ENCODE results near the gene PNCK. TPM values are rescaled to one million over a fixed set of nuclear protein-coding genes. Genes with fewer than 3 reads are reported as not detected.

PNCK gene
- total and polyA plus RNA-seq, 2 of the 13 experiments (the other 11 are each of a cell fraction or from before 2014, with no cell fraction given) = 33.1 TPM; not detected in 1

DNA sequence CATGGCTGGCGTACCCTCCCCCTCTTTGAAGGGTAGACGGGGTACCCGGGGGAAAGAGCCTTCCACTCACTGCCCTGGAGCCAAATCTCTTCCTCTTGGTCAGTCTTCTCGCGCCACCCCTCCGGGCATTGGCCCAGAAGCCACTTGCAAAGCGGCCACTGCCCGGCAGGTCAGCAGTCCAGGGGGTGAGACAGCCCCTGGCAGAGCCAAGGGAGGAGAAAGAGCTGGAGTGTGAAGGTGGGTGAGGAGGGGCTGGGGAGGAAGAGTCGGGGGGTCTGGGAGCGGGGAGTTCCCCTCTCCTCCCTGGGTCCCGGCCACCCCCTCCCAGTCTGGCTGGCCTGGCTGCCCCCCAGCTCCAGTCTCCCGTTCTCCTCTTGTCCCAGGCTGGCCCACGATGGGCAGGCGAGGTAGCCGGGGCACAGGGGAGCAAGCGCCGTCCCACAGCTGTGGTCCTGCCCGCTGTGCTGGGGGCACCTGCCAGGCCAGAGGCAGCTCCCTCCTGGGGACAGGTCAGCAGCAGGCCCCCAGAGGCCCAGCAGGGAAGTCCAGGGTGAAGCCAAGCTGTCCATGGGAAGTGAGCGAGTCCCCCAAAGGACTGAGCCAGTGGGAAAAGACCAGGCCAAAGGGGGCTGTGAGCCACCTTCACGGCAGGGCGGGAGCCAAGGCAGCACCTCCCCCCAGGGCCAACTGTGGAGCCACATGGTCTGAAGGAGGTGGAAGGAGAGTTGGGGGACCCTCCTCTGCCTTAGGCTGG is 48.2 kb downstream of the PNCK start (continued):
- TF ChIP-seq, protein P1, sequence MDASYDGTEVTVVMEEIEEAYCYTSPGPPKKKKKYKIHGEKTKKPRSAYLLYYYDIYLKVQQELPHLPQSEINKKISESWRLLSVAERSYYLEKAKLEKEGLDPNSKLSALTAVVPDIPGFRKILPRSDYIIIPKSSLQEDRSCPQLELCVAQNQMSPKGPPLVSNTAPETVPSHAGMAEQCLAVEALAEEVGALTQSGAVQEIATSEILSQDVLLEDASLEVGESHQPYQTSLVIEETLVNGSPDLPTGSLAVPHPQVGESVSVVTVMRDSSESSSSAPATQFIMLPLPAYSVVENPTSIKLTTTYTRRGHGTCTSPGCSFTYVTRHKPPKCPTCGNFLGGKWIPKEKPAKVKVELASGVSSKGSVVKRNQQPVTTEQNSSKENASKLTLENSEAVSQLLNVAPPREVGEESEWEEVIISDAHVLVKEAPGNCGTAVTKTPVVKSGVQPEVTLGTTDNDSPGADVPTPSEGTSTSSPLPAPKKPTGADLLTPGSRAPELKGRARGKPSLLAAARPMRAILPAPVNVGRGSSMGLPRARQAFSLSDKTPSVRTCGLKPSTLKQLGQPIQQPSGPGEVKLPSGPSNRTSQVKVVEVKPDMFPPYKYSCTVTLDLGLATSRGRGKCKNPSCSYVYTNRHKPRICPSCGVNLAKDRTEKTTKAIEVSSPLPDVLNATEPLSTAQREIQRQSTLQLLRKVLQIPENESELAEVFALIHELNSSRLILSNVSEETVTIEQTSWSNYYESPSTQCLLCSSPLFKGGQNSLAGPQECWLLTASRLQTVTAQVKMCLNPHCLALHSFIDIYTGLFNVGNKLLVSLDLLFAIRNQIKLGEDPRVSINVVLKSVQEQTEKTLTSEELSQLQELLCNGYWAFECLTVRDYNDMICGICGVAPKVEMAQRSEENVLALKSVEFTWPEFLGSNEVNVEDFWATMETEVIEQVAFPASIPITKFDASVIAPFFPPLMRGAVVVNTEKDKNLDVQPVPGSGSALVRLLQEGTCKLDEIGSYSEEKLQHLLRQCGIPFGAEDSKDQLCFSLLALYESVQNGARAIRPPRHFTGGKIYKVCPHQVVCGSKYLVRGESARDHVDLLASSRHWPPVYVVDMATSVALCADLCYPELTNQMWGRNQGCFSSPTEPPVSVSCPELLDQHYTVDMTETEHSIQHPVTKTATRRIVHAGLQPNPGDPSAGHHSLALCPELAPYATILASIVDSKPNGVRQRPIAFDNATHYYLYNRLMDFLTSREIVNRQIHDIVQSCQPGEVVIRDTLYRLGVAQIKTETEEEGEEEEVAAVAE (CRISPR knock-in tag; IDR thresholded peaks at IDR 0.05; ENCODE audit: borderline replicate concordance) = no peak
- TF ChIP-seq, protein P2, sequence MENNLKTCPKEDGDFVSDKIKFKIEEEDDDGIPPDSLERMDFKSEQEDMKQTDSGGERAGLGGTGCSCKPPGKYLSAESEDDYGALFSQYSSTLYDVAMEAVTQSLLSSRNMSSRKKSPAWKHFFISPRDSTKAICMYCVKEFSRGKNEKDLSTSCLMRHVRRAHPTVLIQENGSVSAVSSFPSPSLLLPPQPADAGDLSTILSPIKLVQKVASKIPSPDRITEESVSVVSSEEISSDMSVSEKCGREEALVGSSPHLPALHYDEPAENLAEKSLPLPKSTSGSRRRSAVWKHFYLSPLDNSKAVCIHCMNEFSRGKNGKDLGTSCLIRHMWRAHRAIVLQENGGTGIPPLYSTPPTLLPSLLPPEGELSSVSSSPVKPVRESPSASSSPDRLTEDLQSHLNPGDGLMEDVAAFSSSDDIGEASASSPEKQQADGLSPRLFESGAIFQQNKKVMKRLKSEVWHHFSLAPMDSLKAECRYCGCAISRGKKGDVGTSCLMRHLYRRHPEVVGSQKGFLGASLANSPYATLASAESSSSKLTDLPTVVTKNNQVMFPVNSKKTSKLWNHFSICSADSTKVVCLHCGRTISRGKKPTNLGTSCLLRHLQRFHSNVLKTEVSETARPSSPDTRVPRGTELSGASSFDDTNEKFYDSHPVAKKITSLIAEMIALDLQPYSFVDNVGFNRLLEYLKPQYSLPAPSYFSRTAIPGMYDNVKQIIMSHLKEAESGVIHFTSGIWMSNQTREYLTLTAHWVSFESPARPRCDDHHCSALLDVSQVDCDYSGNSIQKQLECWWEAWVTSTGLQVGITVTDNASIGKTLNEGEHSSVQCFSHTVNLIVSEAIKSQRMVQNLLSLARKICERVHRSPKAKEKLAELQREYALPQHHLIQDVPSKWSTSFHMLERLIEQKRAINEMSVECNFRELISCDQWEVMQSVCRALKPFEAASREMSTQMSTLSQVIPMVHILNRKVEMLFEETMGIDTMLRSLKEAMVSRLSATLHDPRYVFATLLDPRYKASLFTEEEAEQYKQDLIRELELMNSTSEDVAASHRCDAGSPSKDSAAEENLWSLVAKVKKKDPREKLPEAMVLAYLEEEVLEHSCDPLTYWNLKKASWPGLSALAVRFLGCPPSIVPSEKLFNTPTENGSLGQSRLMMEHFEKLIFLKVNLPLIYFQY (CRISPR knock-in tag; IDR thresholded peaks at IDR 0.05; ENCODE audit: borderline replicate concordance) = no peak
- peak; percentile 92 for TF ChIP-seq AGO2 (optimal IDR thresholded peaks at IDR 0.05; ENCODE audit: low read depth, low read length)
- no peak for TF ChIP-seq NFKBIZ (CRISPR knock-in tag; IDR thresholded peaks at IDR 0.05)
- 0 out of 2 replicates have a peak, but pooled peaks have one; percentile 14 for TF ChIP-seq SP4 (CRISPR knock-in tag; IDR thresholded peaks at IDR 0.05)
- TF ChIP-seq, protein P3, sequence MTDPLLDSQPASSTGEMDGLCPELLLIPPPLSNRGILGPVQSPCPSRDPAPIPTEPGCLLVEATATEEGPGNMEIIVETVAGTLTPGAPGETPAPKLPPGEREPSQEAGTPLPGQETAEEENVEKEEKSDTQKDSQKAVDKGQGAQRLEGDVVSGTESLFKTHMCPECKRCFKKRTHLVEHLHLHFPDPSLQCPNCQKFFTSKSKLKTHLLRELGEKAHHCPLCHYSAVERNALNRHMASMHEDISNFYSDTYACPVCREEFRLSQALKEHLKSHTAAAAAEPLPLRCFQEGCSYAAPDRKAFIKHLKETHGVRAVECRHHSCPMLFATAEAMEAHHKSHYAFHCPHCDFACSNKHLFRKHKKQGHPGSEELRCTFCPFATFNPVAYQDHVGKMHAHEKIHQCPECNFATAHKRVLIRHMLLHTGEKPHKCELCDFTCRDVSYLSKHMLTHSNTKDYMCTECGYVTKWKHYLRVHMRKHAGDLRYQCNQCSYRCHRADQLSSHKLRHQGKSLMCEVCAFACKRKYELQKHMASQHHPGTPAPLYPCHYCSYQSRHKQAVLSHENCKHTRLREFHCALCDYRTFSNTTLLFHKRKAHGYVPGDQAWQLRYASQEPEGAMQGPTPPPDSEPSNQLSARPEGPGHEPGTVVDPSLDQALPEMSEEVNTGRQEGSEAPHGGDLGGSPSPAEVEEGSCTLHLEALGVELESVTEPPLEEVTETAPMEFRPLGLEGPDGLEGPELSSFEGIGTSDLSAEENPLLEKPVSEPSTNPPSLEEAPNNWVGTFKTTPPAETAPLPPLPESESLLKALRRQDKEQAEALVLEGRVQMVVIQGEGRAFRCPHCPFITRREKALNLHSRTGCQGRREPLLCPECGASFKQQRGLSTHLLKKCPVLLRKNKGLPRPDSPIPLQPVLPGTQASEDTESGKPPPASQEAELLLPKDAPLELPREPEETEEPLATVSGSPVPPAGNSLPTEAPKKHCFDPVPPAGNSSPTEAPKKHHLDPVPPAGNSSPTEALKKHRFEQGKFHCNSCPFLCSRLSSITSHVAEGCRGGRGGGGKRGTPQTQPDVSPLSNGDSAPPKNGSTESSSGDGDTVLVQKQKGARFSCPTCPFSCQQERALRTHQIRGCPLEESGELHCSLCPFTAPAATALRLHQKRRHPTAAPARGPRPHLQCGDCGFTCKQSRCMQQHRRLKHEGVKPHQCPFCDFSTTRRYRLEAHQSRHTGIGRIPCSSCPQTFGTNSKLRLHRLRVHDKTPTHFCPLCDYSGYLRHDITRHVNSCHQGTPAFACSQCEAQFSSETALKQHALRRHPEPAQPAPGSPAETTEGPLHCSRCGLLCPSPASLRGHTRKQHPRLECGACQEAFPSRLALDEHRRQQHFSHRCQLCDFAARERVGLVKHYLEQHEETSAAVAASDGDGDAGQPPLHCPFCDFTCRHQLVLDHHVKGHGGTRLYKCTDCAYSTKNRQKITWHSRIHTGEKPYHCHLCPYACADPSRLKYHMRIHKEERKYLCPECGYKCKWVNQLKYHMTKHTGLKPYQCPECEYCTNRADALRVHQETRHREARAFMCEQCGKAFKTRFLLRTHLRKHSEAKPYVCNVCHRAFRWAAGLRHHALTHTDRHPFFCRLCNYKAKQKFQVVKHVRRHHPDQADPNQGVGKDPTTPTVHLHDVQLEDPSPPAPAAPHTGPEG (CRISPR knock-in tag; IDR thresholded peaks at IDR 0.05) = 0 out of 2 replicates have a peak, but pooled peaks have one; percentile 17
- peak; percentile 81; the same call in 1 of the 2 replicates for TF ChIP-seq ZC3H4 (CRISPR knock-in tag; IDR thresholded peaks at IDR 0.05; ENCODE audit: borderline replicate concordance)
- no peak for TF ChIP-seq SMARCE1 (IDR thresholded peaks at IDR 0.05; ENCODE audit: borderline replicate concordance)
- TF ChIP-seq, protein P4, sequence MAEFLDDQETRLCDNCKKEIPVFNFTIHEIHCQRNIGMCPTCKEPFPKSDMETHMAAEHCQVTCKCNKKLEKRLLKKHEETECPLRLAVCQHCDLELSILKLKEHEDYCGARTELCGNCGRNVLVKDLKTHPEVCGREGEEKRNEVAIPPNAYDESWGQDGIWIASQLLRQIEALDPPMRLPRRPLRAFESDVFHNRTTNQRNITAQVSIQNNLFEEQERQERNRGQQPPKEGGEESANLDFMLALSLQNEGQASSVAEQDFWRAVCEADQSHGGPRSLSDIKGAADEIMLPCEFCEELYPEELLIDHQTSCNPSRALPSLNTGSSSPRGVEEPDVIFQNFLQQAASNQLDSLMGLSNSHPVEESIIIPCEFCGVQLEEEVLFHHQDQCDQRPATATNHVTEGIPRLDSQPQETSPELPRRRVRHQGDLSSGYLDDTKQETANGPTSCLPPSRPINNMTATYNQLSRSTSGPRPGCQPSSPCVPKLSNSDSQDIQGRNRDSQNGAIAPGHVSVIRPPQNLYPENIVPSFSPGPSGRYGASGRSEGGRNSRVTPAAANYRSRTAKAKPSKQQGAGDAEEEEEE (CRISPR knock-in tag; IDR thresholded peaks at IDR 0.05; ENCODE audit: borderline replicate concordance) = no peak
- no peak for TF ChIP-seq KLF15 (CRISPR knock-in tag; IDR thresholded peaks at IDR 0.05; ENCODE audit: borderline replicate concordance)
- TF ChIP-seq NR2C2 (CRISPR knock-in tag; IDR thresholded peaks at IDR 0.05; ENCODE audit: borderline replicate concordance) = no peak

All from HepG2 (cell line).